ENCODE measurements around the gene SLC24A2.
"Not testable (repeated sequence)": the region's sequence is repeated elsewhere in the genome, so short reads cannot be mapped to it uniquely, and the experiment has no call there.

SLC24A2 gene

GRCh38 chr9:19788614-19789271 is at the start of gene SLC24A2:
Gene SLC24A2 (minus strand): TSS chr9:19789037.
- CTCF ChIA-PET = no interaction called here
- H3K27me3 Mint-ChIP-seq = peaks cover 58% of the 10 kb centered on the region

DNA sequence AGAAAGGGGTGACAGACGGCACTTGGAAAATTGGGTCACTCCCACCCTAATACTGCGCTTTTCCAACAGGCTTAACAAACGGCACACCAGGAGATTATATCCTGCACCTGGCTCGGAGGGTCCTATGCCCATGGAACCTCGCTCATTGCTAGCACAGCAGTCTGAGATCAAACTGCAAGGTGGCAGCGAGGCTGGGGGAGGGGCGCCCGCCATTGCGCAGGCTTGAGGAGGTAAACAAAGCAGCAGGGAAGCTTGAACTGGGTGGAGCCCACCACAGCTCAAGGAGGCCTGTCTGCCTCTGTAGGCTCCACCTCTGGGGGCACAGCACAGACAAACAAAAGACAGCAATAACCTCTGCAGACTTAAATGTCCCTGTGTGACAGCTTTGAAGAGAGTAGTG is 44.5 kb upstream of the SLC24A2 start:
- DNase-seq, CTCF ChIA-PET: not testable (repeated sequence)

More at GRCh38 chr9:19788614-19789271, at the start of gene SLC24A2:
- Mint-ChIP-seq H3K27ac (no peak within 1 kb of the TSS), H3K9me3 (no peaks in the 10 kb centered on the region), H3K4me1 (no peaks in the 10 kb centered on the region), H3K36me3 (no peaks in the 10 kb centered on the region), H3K4me3 (no peak within 1 kb of the TSS)
- no peak for DNase-seq

GRCh38 chr9:19830796-19831195 is 42.0 kb upstream of the SLC24A2 start:
- no peak for DNase-seq
- peaks cover 9% of the 10 kb centered on the region for H3K27me3 Mint-ChIP-seq
- H3K36me3 Mint-ChIP-seq = no peaks in the 10 kb centered on the region
- H3K4me3 Mint-ChIP-seq = no peak overlapping the region
- CTCF ChIA-PET = no interaction called here
- no peaks in the 10 kb centered on the region for H3K4me1 Mint-ChIP-seq
- H3K9me3 Mint-ChIP-seq = peaks cover 4% of the 10 kb centered on the region
- H3K27ac Mint-ChIP-seq = no peak overlapping the region

More for the DNA sequence above, 44.5 kb upstream of the SLC24A2 start:
- not testable (repeated sequence) for H3K27me3 Mint-ChIP-seq, H3K9me3 Mint-ChIP-seq, H3K27ac Mint-ChIP-seq, H3K36me3 Mint-ChIP-seq, H3K4me1 Mint-ChIP-seq, H3K4me3 Mint-ChIP-seq

DNA sequence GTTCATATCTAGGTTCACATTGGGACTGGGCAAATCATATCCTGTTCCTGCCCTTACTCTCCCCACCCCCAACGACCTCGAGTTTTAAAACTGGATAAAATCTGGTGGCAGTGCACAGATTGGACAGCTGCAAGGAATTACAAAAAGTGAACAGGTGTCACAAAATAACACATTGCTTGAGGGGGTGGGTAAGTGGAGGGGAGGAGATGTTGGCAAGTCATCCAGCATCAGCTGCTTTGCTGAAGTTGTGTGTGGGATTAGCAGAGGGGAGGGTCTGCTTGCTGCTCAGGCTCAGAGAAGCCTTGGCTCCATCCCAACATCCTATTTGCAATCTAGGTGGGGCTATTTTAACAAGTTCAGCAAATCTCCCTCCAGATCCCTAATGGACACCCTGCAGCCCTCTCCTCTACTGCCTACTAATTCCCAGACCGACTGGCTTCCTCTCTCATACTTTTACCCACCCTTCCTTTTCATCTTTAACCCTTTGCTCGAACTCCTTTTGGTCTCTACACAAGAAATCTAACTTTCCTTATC is 39.8 kb upstream of the SLC24A2 start:
- H3K27ac Mint-ChIP-seq = no peak overlapping the region
- DNase-seq = no peak
- no peaks in the 10 kb centered on the region for H3K4me1 Mint-ChIP-seq
- no peak overlapping the region for H3K4me3 Mint-ChIP-seq
- CTCF ChIA-PET = no interaction called here
- H3K36me3 Mint-ChIP-seq = no peaks in the 10 kb centered on the region
- H3K27me3 Mint-ChIP-seq = peaks cover 9% of the 10 kb centered on the region
- H3K9me3 Mint-ChIP-seq = peaks cover 4% of the 10 kb centered on the region

DNA sequence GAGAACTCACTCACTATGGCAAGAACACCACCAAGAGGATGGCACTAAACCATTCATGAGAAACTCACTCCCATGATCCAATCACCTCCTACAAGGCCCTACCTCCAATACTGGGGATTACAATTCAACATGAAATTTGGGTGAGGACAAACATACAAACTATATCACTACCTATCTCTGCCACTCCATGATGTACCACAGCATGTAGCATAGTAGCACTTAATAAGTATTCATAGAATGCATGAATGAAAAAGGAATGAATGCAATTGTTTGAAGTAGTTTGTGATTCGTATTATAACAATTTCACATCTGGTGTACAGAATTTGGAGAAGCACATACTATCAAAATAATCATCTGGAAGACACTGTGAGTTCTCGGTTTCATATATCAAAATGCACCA is 27.9 kb upstream of the SLC24A2 start:
- H3K27ac Mint-ChIP-seq = no peak overlapping the region

DNA sequence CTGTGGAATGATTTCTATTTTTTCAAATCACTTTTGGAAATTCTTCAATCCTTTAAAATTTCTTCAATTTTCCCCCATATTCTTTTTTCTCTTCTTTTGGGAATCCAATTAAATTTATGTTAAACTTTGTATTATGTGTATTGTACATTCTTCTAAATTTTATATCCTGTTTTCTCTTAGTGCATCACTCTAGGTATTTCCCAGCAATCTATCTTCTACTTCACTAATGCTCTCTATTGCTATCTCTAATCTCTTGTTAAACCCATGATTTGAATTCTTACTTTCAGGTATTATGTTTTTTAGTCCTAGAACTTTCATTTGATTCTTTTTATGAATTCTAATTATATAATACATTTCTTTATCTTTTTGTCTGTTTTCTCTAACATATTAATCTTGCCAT is 23.4 kb upstream of the SLC24A2 start:
- DNase-seq = no peak
- Mint-ChIP-seq H3K4me3 (no peak overlapping the region), H3K9me3 (peaks cover 12% of the 10 kb centered on the region), H3K27me3 (peaks cover 12% of the 10 kb centered on the region), H3K27ac (no peak overlapping the region), H3K36me3 (no peaks in the 10 kb centered on the region), H3K4me1 (no peaks in the 10 kb centered on the region)
- CTCF ChIA-PET = no interaction called here

More for the DNA sequence above, 27.9 kb upstream of the SLC24A2 start:
- CTCF ChIA-PET = no interaction called here
- no peaks in the 10 kb centered on the region for H3K36me3 Mint-ChIP-seq
- no peaks in the 10 kb centered on the region for H3K4me1 Mint-ChIP-seq
- no peak overlapping the region for H3K4me3 Mint-ChIP-seq
- DNase-seq = no peak
- peaks cover 13% of the 10 kb centered on the region for H3K9me3 Mint-ChIP-seq
- peaks cover 12% of the 10 kb centered on the region for H3K27me3 Mint-ChIP-seq

GRCh38 chr9:19809422-19810269 is 20.8 kb upstream of the SLC24A2 start:
- peaks cover 3% of the 10 kb centered on the region for H3K9me3 Mint-ChIP-seq
- no peaks in the 10 kb centered on the region for H3K36me3 Mint-ChIP-seq
- no peaks in the 10 kb centered on the region for H3K4me1 Mint-ChIP-seq
- H3K27ac Mint-ChIP-seq = no peak overlapping the region
- no peak for DNase-seq
- CTCF ChIA-PET = no interaction called here
- no peak overlapping the region for H3K4me3 Mint-ChIP-seq
- H3K27me3 Mint-ChIP-seq = peaks cover 12% of the 10 kb centered on the region

- Mint-ChIP-seq H3K36me3 (no peaks in the 10 kb centered on the region), H3K9me3 (peaks cover 2% of the 10 kb centered on the region), H3K27me3 (no peaks in the 10 kb centered on the region), H3K4me1 (no peaks in the 10 kb centered on the region), H3K4me3 (no peak overlapping the region), H3K27ac (no peak overlapping the region)
- CTCF ChIA-PET = no interaction called here
- DNase-seq = no peak
Observed at GRCh38 chr9:19807182-19807892, 18.5 kb upstream of the SLC24A2 start.

DNA sequence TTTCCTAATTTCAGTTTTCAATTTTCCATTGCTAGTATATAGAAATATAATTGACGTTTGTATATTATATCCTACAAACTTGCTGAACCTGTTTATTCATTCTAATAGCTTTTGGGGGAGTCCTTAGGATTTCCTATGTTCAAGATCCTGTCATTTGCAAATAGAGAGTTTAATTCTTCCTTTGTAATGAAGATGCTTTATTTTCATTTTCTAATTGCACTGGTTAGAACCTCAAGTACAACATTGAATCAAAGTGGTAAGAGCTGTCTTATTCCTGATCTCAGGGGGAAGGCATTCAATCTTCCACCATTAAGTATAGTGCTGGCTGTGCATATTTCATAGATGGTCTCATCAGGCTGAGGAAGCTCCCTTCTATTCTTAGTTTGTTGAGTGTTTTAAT is 15.6 kb upstream of the SLC24A2 start:
- Mint-ChIP-seq H3K27ac (no peak overlapping the region), H3K4me3 (no peak overlapping the region), H3K27me3 (peaks cover 6% of the 10 kb centered on the region), H3K9me3 (no peaks in the 10 kb centered on the region), H3K4me1 (no peaks in the 10 kb centered on the region), H3K36me3 (no peaks in the 10 kb centered on the region)
- CTCF ChIA-PET = no interaction called here
- no peak for DNase-seq

GRCh38 chr9:19800884-19801283 is 12.0 kb upstream of the SLC24A2 start:
- CTCF ChIA-PET = no interaction called here
- H3K27me3 Mint-ChIP-seq = peaks cover 6% of the 10 kb centered on the region
- H3K4me1 Mint-ChIP-seq = no peaks in the 10 kb centered on the region
- H3K4me3 Mint-ChIP-seq = no peak overlapping the region
- DNase-seq = no peak
- H3K9me3 Mint-ChIP-seq = no peaks in the 10 kb centered on the region
- H3K36me3 Mint-ChIP-seq = no peaks in the 10 kb centered on the region
- H3K27ac Mint-ChIP-seq = no peak overlapping the region

DNA sequence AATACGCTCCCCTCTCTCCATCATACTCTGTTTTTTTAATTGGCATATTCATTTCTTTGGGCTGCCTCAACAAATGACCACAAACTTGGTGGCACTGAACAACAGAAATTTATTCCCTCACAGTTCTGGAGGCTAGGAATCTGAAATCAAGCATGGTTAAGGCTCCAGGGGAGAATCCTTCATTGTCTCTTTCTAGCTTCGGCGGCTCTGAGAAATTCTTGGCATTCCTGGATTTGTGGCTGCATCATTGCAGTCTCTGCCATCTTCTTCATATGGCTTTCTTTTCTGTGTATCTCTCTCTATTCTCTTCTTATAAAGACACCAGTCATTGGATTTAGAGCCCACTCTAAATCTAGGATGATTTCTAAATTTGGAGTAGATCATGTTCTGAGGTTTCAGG is 10.9 kb upstream of the SLC24A2 start:
- Mint-ChIP-seq H3K4me3 (no peak overlapping the region), H3K4me1 (no peaks in the 10 kb centered on the region), H3K27ac (no peak overlapping the region), H3K27me3 (peaks cover 6% of the 10 kb centered on the region), H3K36me3 (no peaks in the 10 kb centered on the region), H3K9me3 (no peaks in the 10 kb centered on the region)
- DNase-seq = no peak
- CTCF ChIA-PET = no interaction called here

DNA sequence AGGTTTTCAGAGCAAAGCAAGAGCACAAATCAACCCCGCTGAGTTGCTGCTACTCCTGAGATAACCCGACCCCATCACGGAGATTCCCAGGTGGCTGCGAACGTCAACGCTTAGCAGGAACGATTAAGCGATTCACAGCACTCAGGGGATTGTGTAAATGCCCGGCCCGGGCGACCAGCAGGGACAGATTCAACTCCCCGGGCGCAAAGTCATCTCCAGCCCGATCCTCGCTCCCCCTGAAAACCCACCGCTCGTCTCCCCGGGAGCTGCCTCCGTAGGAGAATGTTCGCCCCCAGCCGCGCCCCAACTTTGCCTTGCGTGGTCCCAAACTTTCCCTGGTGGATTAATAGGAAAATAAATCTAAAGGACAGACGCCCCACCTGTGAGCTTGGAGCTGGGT is 685 bp downstream of the SLC24A2 start:
- DNase-seq = no peak
- no peaks in the 10 kb centered on the region for H3K36me3 Mint-ChIP-seq
- H3K4me1 Mint-ChIP-seq = no peaks in the 10 kb centered on the region
- peaks cover 58% of the 10 kb centered on the region for H3K27me3 Mint-ChIP-seq
- CTCF ChIA-PET = no interaction called here
- no peak overlapping the region for H3K27ac Mint-ChIP-seq
- H3K9me3 Mint-ChIP-seq = no peaks in the 10 kb centered on the region
- H3K4me3 Mint-ChIP-seq = no peak overlapping the region

- Mint-ChIP-seq H3K27me3 (peaks cover 53% of the 10 kb centered on the region), H3K4me3 (no peak overlapping the region), H3K36me3 (no peaks in the 10 kb centered on the region), H3K27ac (no peak overlapping the region), H3K4me1 (no peaks in the 10 kb centered on the region), H3K9me3 (no peaks in the 10 kb centered on the region)
- no peak for DNase-seq
- CTCF ChIA-PET = no interaction called here
Observed at GRCh38 chr9:19787672-19788071, 1.2 kb downstream of the SLC24A2 start.

DNA sequence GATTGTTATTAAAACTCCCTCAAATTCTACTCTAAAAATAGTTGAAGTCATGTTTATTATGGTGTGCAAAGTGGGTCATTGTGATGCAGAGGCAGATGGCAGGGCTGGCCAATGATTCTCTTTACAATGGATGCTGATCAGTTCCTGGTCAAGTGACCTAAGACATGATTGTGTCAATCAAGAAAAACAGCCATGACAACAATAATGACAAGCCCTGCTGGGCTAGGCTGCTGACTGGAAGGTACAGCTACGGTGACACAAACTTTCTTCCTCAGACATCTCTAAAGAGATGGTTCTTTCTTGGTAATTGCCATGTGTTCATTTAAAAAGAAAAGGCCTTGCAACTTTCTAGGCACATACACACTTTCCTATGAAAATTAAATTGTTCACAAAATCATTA is 3.6 kb downstream of the SLC24A2 start:
- no peaks in the 10 kb centered on the region for H3K4me1 Mint-ChIP-seq
- H3K27ac Mint-ChIP-seq = no peak overlapping the region
- H3K36me3 Mint-ChIP-seq = no peaks in the 10 kb centered on the region
- CTCF ChIA-PET = no interaction called here
- H3K27me3 Mint-ChIP-seq = peaks cover 38% of the 10 kb centered on the region
- DNase-seq = no peak
- no peak overlapping the region for H3K4me3 Mint-ChIP-seq
- H3K9me3 Mint-ChIP-seq = no peaks in the 10 kb centered on the region

All from activated naive CD4-positive, alpha-beta T cell treated with anti-CD3 and anti-CD28 coated beads, Interleukin-2, amount 10 ng/mL, durations not matched to agents 7 days and 5 days (primary cell).